ENCODE measurements around the gene DNM2.

- no peak for TF ChIP-seq TAF1 (IDR thresholded peaks at IDR 0.05; ENCODE audit: borderline replicate concordance, insufficient read depth, low read length)
- no peak for TF ChIP-seq POLR2AphosphoS5 (IDR thresholded peaks at IDR 0.05; ENCODE audit: low read depth, low read length)
- TF ChIP-seq SIN3A (IDR thresholded peaks at IDR 0.05; ENCODE audit: borderline replicate concordance, insufficient read depth, low read length), result no peak
- TF ChIP-seq REST (IDR thresholded peaks at IDR 0.05; ENCODE audit: insufficient read depth in 1 of 2, low read depth in 2 of 2, low read length in 2 of 2), result no peak
Measured at GRCh38 chr19:10766049-10766623, 48.3 kb downstream of the DNM2 start.
